MM.1S (cell line): Measurements from ENCODE around the gene PIP4K2A.

ENCODE experiments used
- DNase-seq: peaks from one replicate; pipeline ENCODE4 v3.0.0-alpha.2; 2015
- H2AFZ ChIP-seq: fragments of 300-600 bp; sonication (generic); 2 replicates; pipeline ENCODE4 v1.6.0; 2016; ENCODE audit warnings: antibody characterized with exemption, low read length
- H3F3A ChIP-seq: fragments of 300-600 bp; sonication (generic); 2 replicates; pipeline ENCODE4 v1.6.1; 2016; ENCODE audit warnings: mild to moderate bottlenecking, antibody characterized with exemption, low read length, moderate library complexity, mixed read lengths; ENCODE audit not compliant: insufficient read depth
- H3K27ac ChIP-seq: fragments of 300-600 bp; sonication (generic); 2 replicates; pipeline ENCODE4 v1.5.1; 2016; ENCODE audit warnings: mild to moderate bottlenecking, low read length
- H3K27me3 ChIP-seq: fragments of 300-600 bp; sonication (generic); replicated peaks from 2 replicates; pipeline ENCODE4 v1.6.0; 2016; ENCODE audit warnings: low read length; ENCODE audit not compliant: insufficient read depth
- H3K36me3 ChIP-seq: fragments of 300-600 bp; sonication (generic); replicated peaks from 2 replicates; pipeline ENCODE4 v1.6.1; 2016; ENCODE audit warnings: mild to moderate bottlenecking, low read length, mixed read lengths; ENCODE audit not compliant: insufficient read depth
- H3K4me1 ChIP-seq: fragments of 300-600 bp; sonication (generic); 2 replicates; pipeline ENCODE4 v1.6.1; 2016; ENCODE audit warnings: low read length, mixed read lengths
- H3K4me2 ChIP-seq: fragments of 300-600 bp; sonication (generic); 2 replicates; pipeline ENCODE4 v1.6.0; 2016; ENCODE audit warnings: low read depth, low read length
- H3K4me3 ChIP-seq: fragments of 300-600 bp; sonication (generic); 2 replicates; pipeline ENCODE4 v1.5.1; 2016; ENCODE audit warnings: low read length, mixed read lengths
- H3K79me2 ChIP-seq: fragments of 300-600 bp; sonication (generic); 2 replicates; pipeline ENCODE4 v1.6.1; 2016; ENCODE audit warnings: mixed run types, low read length, mixed read lengths
- H3K9ac ChIP-seq: fragments of 300-600 bp; sonication (generic); 2 replicates; pipeline ENCODE4 v1.6.1; 2016; ENCODE audit warnings: low read length, mixed read lengths
- H3K9me2 ChIP-seq: fragments of 300-600 bp; sonication (generic); replicated peaks from 2 replicates; pipeline ENCODE4 v1.6.1; 2016; ENCODE audit warnings: mild to moderate bottlenecking, low read length, mixed read lengths; ENCODE audit not compliant: insufficient read depth
- H3K9me3 ChIP-seq: fragments of 300-600 bp; sonication (generic); replicated peaks from 2 replicates; pipeline ENCODE4 v1.6.1; 2016; ENCODE audit warnings: mild to moderate bottlenecking, low read length, mixed read lengths; ENCODE audit not compliant: insufficient read depth
- H4K20me1 ChIP-seq: fragments of 300-600 bp; sonication (generic); 2 replicates; pipeline ENCODE4 v1.6.1; 2016; ENCODE audit warnings: mild to moderate bottlenecking, low read length, moderate library complexity, mixed read lengths; ENCODE audit not compliant: insufficient read depth
- EZH2 ChIP-seq: fragments of 300-600 bp; sonication (generic); optimal IDR thresholded peaks from 2 replicates; pipeline ENCODE3; 2017; ENCODE audit warnings: low read depth, mild to moderate bottlenecking, antibody characterized with exemption, low read length, mixed read lengths
- EZH2phosphoT487 ChIP-seq: fragments of 300-600 bp; sonication (generic); IDR thresholded peaks from 2 replicates; pipeline ENCODE4 v1.6.1; 2018; ENCODE audit warnings: antibody characterized with exemption, low read length
- TF ChIP-seq, protein P1 (sequence below): fragments of 300-600 bp; sonication (generic); IDR thresholded peaks from 2 replicates; pipeline ENCODE4 v1.5.1; 2016; ENCODE audit warnings: antibody characterized with exemption, low read length, mixed read lengths

The PIP4K2A gene

DNA sequence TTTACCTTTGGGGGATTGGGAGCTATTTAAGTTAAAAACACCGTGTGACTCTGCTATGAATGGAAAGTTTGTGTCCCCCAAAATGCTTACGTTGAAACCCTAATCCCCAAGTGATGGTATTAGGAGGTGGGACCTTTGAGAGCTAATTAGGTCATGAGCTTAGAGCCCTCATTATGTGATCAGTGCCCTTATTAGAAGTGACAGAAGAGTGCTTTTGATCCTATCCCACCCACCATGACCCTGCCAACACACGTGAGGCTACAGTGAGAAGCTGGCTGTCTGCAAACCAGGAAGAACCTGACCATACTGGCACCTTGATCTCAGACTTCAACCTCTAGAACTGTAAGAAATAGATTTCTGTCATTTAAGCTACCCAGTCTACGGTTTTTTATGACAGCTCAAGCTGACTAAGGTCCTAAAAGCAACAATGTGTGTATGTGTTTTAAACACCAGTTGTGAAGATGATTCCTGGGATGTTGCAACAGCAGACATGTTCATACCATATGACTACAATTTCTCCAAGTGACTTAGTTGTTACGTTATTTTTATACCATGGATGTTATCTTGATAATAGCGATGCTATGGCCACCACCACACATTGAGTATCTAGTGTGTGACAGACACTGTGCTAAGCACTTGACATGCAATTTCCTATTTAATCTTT is 124.4 kb downstream of the PIP4K2A start:
- no peak overlapping the region for H3K4me3 ChIP-seq
- H3K9me2 ChIP-seq: no peaks in the 10 kb centered on the region
- H3K4me2 ChIP-seq: no peak overlapping the region
- H3K9me3 ChIP-seq: no peaks in the 10 kb centered on the region
- TF ChIP-seq, protein P1, sequence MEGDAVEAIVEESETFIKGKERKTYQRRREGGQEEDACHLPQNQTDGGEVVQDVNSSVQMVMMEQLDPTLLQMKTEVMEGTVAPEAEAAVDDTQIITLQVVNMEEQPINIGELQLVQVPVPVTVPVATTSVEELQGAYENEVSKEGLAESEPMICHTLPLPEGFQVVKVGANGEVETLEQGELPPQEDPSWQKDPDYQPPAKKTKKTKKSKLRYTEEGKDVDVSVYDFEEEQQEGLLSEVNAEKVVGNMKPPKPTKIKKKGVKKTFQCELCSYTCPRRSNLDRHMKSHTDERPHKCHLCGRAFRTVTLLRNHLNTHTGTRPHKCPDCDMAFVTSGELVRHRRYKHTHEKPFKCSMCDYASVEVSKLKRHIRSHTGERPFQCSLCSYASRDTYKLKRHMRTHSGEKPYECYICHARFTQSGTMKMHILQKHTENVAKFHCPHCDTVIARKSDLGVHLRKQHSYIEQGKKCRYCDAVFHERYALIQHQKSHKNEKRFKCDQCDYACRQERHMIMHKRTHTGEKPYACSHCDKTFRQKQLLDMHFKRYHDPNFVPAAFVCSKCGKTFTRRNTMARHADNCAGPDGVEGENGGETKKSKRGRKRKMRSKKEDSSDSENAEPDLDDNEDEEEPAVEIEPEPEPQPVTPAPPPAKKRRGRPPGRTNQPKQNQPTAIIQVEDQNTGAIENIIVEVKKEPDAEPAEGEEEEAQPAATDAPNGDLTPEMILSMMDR: no peak
- no peak for TF ChIP-seq EZH2phosphoT487
- TF ChIP-seq EZH2: no peak
- H2AFZ ChIP-seq: no peak overlapping the region
- H3K27me3 ChIP-seq: no peaks in the 10 kb centered on the region
- H3K9ac ChIP-seq: no peak overlapping the region
- H4K20me1 ChIP-seq: no peaks in the 10 kb centered on the region
- no peaks in the 10 kb centered on the region for H3F3A ChIP-seq
- H3K4me1 ChIP-seq: no peaks in the 10 kb centered on the region
- no peak for DNase-seq
- no peak overlapping the region for H3K27ac ChIP-seq
- no peaks in the 10 kb centered on the region for H3K36me3 ChIP-seq
- no peaks in the 10 kb centered on the region for H3K79me2 ChIP-seq

DNA sequence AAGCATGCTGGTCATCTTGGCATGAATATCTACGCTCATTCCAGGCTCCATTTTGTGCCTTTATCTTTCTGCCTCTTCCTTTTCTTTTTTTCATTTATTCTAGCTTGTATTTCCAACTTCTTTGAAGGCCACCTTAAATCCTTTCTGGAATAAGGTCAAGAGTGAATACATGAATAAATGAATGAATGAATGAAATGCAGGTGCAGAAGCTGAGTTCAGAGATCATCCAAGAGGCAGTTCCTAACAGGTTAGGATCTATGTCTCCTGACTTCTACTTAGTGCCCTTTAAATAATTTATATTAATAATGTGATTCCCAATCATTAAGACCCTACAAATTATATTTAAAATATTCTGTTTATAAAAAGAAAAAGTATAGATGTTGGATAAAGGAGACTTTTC is 125.9 kb downstream of the PIP4K2A start:
- no peak for DNase-seq
- Histone ChIP-seq H3K27me3 (no peaks in the 10 kb centered on the region), H3K4me1 (no peaks in the 10 kb centered on the region), H3F3A (no peaks in the 10 kb centered on the region), H3K9me3 (no peaks in the 10 kb centered on the region), H3K9ac (no peak overlapping the region), H3K9me2 (no peaks in the 10 kb centered on the region), H3K36me3 (no peaks in the 10 kb centered on the region), H3K79me2 (no peaks in the 10 kb centered on the region), H4K20me1 (no peaks in the 10 kb centered on the region), H3K4me2 (no peak overlapping the region), H3K4me3 (no peak overlapping the region), H3K27ac (no peak overlapping the region), H2AFZ (no peak overlapping the region)
- TF ChIP-seq EZH2 (no peak), EZH2phosphoT487 (no peak)
- TF ChIP-seq, protein P1: no peak

DNA sequence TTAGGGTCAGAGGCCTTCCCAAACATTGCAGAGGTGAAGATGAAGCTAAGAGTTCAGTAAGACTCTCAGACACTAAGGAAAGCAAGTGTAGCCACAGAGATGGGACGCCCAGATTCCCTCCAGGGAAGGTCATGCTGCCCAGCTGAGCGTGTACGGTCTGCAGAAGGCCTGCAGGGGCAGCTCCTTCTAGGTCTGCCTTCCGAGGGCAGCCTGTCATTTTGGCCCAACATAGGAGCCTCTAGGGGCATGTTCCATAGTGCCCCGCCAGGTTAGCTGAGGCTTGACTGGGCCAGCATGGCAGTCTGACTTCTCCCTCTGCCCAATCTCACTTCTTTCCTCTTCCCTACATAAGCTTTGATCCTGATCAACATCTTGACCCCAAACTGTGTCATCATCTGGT is 130.7 kb downstream of the PIP4K2A start:
- H3K4me1 ChIP-seq: peaks cover 10% of the 10 kb centered on the region
- H2AFZ ChIP-seq: no peak overlapping the region
- no peak overlapping the region for H3K27ac ChIP-seq
- H3K4me2 ChIP-seq: no peak overlapping the region
- no peak overlapping the region for H3K9ac ChIP-seq
- no peaks in the 10 kb centered on the region for H3F3A ChIP-seq
- H3K36me3 ChIP-seq: no peaks in the 10 kb centered on the region
- DNase-seq: no peak
- H3K4me3 ChIP-seq: no peak overlapping the region
- no peaks in the 10 kb centered on the region for H3K27me3 ChIP-seq
- no peaks in the 10 kb centered on the region for H3K79me2 ChIP-seq
- no peaks in the 10 kb centered on the region for H4K20me1 ChIP-seq
- TF ChIP-seq EZH2phosphoT487: no peak
- TF ChIP-seq, protein P1: no peak
- TF ChIP-seq EZH2: no peak
- no peaks in the 10 kb centered on the region for H3K9me3 ChIP-seq
- H3K9me2 ChIP-seq: no peaks in the 10 kb centered on the region
